A549 (cell line): ENCODE measurements around the gene CLASP1.

Experiments
- POLR2A ChIP-seq: IDR thresholded peaks from 2 replicates; pipeline ENCODE4 v1.6.1; 2012; ENCODE audit warnings: mild to moderate bottlenecking, low read length
- RFX5 ChIP-seq: fragments of 450-650 bp; IDR thresholded peaks from 2 replicates; pipeline ENCODE4 v1.7.1; 2014; ENCODE audit warnings: antibody characterized with exemption, mild to moderate bottlenecking, moderate library complexity
- TF ChIP-seq, protein P1 (sequence below): fragments of >200 bp; sonication (Bioruptor Twin); formaldehyde crosslinking; IDR thresholded peaks from 3 replicates; pipeline ENCODE4 v1.5.1; 2016

DNA sequence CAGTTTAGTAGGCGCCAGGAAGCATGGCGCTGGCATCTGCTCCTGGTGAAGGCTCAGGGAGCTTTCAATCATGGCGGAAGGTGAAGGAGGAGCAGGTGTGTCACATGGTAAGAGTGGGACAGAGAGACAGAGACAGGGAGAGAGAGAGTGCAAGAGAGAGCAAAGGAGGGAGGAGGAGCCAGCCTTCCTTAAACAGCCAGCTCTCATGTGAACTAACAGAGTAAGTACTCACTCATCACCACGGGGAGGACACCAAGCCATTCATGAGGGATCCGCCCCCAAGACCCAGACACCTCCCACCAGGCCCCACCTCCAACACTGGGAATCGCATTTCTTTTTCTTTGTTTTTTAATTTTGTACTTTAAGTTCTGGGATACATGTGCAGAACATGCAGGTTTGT lies 40.8 kb upstream of the CLASP1 start:
- TF ChIP-seq, protein P1, sequence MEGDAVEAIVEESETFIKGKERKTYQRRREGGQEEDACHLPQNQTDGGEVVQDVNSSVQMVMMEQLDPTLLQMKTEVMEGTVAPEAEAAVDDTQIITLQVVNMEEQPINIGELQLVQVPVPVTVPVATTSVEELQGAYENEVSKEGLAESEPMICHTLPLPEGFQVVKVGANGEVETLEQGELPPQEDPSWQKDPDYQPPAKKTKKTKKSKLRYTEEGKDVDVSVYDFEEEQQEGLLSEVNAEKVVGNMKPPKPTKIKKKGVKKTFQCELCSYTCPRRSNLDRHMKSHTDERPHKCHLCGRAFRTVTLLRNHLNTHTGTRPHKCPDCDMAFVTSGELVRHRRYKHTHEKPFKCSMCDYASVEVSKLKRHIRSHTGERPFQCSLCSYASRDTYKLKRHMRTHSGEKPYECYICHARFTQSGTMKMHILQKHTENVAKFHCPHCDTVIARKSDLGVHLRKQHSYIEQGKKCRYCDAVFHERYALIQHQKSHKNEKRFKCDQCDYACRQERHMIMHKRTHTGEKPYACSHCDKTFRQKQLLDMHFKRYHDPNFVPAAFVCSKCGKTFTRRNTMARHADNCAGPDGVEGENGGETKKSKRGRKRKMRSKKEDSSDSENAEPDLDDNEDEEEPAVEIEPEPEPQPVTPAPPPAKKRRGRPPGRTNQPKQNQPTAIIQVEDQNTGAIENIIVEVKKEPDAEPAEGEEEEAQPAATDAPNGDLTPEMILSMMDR: no peak
- TF ChIP-seq POLR2A (no peak), RFX5 (no peak)
